T1000 (cell line): ENCODE data around the gene CLASP1.
"Not testable (repeated sequence)": the region's sequence is repeated elsewhere in the genome, so short reads cannot be mapped to it uniquely, and the experiment has no call there.

Experiments
- DNase-seq: peaks from one replicate; lab custom pipeline; 2025; ENCODE audit warnings: mixed read lengths; lab: John Stamatoyannopoulos, UW

CLASP1 gene

GRCh38 chr2:121473512-121473911, 175.8 kb downstream of the CLASP1 start:
- no peak for DNase-seq

DNA sequence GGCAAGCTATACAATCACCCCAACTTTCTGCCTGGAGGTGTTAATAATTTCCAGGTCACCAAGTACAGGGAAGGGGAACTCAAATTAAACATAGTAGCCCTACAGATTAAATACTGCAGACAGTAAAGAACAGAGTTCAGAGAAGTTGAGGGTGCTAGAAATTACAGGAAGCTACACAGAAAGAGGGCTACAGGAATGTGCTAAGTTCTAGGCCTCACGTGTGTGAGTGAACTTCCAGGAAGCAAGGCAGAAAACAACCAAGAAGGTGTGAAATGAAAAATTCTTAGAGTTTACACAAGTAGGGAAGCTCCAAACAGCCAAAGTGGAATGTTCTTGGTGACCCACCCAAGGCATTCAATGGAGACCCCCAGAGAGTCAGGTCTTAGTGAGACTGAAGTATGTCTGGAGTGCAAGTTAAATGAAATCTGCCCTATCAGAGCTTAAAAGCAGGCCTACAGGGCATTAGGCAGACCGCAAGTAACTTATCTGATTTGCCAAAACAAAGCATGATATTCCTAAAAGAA, 176.7 kb downstream of the CLASP1 start:
- DNase-seq = no peak

GRCh38 chr2:121471532-121472469, 177.5 kb downstream of the CLASP1 start:
- DNase-seq = no peak

DNA sequence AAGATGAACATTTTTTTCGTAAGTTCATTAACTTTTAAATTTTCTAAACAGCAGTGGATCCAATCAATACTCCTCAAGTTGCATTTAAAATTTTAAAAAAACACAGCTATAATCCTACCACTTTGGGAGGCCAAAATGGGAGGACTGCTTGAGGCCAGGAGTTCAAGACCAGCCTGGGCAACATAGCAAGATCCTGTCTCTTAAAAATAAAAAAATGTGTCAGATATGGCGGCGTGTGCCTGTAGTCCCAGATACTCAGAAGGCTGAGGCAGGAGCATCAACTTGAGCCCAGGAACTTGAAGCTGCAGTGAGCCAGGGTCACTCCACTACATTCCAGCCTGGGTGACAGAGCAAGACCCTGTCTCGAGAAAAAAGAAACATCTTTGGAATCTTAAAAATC, 178.3 kb downstream of the CLASP1 start:
- no peak for DNase-seq

- no peak for DNase-seq
Measured at GRCh38 chr2:121469356-121469755, 179.9 kb downstream of the CLASP1 start.

DNA sequence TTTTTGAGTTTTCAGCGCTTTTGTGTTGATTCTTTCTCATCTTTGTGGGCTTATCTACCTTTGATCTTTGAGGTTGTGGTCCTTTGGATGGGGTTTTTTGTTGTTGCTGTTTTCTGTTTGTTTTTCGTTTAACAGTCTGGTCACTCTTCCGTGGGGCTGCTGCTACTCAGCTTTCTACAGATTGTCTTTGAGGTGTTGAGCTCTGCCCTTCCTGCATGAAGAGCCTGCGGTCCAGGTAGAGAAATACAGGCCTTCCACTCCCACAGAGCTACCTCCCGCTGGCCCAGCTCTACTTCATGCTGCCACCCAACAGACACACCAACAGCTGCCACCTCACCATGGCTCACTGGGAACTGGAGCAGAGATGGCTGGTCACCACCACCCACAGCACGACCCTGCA, 180.3 kb downstream of the CLASP1 start:
- no peak for DNase-seq

DNA sequence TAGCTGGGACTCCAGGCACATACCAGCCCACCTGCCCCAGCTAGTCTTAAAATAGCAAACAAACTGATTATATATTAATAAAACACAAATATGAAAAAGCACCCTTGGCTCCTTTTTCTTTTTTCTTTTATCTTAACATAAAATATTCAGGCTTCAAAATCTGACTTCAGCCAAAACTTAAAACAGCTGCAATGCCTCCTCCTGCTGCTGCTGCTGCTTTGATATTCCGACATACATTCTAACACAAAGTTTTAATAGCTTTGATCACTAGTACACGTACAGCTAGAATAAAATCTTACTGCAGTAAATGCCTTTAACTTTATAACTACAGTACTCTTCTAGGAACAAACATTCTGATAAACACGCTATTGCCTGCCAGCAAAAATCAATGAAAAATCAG, 190.0 kb downstream of the CLASP1 start:
- no peak for DNase-seq

DNA sequence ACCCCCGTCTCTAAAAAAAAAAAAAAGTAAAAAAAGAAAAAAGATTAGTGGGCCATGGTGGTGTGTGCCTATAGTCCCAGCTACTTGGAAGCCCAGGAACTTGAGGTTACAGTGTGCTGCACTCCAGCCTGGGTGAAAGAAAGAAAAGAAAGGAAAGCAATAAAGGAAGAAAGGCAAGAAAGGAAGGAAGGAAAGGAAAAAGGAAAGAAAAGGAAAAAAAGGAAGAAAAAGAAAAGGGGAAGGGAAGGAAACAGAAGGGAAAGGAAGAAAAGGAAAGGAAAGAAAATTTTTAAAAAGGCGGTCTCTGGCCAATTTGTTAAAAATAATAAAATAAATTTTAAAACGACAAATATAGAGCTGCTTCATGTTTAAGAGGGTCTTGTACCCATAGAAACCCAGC, 192.9 kb downstream of the CLASP1 start:
- no peak for DNase-seq

DNA sequence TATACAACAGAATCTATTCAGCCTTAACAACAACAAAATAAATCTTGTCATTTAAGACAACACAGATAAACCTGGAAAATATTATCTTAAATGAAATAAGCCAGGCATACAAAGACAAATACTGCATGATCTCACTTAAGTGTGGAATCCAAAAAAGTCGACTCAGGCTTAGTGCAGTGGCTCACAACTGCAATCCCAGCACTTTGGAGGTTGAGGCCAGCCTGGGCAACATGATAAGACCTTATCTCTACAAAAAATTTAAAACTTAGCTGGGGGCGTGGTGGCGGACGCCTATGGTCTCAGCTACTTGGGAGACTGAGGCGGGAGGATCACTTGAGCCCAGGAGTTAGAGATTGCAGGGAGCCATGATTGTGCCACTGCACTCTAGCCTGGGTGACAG, 193.8 kb downstream of the CLASP1 start:
- DNase-seq = no peak

- no peak for DNase-seq
Measured at GRCh38 chr2:121454549-121455090, 194.6 kb downstream of the CLASP1 start.

DNA sequence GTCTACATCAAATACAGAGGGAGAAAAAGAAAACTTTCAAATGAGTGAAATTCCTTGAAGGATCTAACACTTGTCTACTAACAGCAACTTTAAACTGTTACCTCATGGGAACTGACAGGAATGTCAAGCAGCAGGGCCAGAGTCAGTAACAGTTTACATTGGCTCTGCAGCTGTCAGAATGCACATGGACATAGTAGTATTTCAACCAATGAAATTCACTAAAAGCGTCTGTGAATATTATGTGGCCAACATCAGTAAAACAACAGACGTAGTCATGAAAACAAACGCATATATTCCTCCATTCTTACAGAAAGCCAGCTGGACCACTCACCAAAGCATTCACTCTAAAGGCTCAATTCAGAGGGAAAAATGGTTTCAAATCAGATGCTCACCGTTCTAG, 197.9 kb downstream of the CLASP1 start:
- no peak for DNase-seq

DNA sequence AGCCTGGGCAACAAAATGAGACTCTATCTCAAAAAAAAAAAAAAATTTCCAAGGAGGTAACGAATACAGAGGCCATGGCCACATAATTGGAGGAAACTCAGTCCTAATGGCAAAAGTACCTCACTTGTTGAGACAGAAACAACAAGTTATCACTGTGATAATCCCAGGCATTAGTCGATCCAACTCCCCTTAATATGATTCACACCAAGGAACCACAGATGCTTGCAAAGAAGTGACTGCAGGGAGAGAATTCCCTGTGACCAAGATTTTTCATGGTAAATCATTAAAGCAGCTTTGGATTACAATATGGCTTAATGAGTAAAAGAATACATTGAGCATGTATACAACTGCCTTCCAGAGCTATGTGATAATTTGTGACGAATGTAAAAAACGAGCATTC, 199.0 kb downstream of the CLASP1 start:
- no peak for DNase-seq

DNA sequence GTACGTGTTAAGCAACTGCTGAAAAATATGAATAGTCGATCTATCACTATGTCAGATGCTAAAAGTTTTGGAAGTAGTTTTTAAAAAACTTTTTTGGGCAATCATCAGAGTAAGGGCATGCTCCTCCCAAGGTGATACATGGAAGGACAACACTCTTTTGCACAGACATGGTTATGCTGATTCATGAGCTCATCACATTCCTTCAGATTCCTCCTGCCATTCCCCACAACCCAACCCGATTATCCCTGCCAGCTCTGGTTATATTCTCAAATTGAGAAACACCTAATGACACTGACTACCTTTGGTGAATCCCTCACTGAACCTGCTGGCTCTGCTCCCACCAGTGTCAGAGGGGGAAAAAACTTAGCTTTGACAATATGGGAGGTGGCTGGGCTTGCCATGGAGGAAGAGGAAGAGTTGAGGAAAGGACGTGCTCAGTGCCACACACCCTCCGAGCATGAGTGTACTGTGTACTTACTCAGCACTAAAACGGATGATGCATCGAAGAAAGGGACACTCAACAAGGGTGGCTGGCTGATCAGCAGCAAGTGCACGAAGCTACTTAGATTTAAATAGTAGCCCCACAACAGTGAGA, 202.5 kb downstream of the CLASP1 start:
- DNase-seq = no peak

- no peak for DNase-seq
Measured at GRCh38 chr2:121442889-121443288, 206.4 kb downstream of the CLASP1 start.

GRCh38 chr2:121438290-121438689, 211.0 kb downstream of the CLASP1 start:
- not testable (repeated sequence) for DNase-seq

DNA sequence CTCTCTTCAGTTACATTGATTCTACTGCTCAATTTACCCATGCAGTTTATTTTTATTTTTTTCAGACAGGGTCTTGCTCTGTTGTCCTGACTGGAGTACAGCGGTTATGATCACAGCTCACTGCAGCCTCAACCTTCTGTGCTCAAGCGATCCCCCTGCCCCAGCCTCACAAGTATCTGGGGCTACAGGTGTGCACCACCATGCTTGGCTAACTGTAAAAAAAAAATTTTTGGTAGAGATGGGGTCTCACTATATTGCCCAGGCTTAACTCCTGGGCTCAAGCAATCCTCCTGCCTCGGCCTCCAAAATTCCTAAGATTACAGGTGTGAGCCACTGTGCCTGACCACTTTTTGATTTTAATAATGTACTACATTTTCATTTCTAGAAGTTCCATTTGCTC, 212.3 kb downstream of the CLASP1 start:
- no peak for DNase-seq

- no peak for DNase-seq
Measured at GRCh38 chr2:121435790-121436189, 213.5 kb downstream of the CLASP1 start.

DNA sequence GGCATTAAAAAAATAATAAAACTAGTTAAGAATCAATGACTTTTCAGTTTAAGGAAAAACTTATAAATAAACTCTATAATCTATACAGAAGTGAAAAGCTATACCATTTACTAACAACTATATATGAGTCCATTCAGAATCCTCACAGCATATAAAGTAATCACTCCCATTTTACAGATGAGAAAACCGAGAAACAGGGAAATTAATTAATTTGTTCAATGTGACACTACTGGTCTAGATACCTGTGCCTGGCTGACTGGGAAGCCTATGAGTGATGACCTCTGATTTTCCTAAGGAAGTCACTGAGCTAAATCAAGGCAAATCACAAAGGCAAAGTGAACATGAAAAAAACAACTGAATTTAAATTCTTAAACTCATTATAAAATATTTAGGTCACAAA, 218.0 kb downstream of the CLASP1 start:
- no peak for DNase-seq

DNA sequence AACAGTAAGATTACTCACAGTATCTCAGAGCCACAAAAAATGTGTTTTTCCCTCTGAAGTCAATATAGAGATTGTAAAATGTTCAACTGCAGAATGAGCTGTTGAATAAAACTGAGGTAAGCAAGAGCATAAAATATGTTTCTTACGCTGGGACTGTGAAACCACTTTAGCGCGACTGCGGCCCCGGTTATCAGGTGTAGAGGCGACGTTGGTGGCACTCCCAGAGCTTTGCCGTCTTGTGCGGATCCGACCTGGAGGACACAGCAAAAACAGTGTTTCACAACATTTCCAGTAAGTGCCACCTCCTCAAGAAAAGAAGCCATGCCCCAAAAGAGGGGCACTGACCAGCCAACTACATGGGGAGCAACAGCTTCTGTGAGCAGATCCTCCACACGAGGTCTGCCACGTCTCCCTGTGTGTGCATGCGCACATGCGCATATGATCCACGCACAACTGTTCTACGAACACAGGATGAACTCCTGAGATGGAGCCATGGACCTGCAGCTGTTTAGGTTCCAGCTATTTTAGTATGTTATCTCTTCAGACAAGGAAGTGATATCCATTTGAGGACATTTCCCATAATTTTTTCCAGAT, 219.2 kb downstream of the CLASP1 start:
- no peak for DNase-seq

DNA sequence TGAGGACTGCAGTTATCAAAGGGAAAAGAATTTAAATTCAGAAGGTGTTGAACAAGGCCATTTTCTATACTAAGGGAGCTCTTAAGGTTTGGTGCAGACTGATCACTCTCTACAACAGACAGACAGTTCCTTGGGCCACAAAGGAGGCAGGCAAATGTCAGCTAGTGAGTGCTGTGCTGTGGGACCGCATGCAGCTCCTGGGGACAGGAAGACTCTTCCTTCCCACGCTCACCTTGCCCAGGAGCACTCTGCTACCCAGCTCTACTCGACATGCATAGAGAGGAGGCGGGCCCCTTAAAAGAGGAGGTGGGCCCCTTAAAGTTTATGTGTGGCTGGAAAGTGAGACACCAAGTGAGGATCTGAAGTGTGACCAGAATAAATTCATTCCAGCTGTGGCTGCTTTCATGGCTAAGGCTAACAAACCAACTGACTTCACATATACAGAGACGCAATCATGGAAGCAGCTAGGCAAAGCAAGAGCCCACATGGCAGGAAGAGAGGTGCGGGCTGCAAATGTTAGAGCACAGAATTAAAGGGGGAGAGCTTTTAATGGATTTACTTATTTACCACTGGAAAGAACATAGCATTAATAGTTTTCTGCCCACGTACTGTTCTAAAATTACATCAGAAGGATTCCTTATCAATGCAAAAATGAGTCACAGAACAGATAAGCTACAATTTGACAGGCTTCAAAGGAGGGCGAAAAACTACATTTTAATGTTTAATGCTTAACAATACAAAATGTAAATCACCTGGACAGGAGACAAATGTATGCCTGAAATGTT, 220.0 kb downstream of the CLASP1 start:
- DNase-seq = no peak

DNA sequence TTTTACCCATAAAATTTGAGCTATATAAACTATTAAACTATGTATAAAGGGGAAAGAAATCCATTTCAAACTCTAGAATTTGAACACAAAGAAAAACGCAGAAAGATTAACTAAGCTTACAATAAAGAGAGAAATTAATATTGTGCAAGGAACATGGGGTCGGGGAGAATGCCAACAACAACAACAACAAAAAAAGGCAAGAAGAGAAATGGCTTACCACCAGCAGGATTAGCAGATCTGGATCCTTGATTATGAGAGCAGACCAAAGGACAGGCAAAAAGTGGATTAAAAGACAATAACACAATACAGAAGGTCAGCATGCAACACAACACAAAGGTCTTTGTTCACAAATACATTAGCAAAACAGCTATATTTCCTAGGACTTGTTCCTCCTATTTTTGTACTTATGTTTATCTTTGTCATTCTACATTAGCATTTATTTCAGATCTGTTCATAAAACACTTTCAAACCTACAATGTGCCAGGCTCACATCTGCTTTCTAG, 222.0 kb downstream of the CLASP1 start:
- DNase-seq = no peak

- DNase-seq = no peak
Measured at GRCh38 chr2:121420486-121420885, 228.8 kb downstream of the CLASP1 start.
